Measurements from ENCODE around the gene HMGB3.

Gene HMGB3

GRCh38 chrX:151015684-151016083 lies 32.5 kb downstream of the HMGB3 start:
- DNase-seq (no peak), ATAC-seq (ENCODE audit: insufficient read depth, low read depth) (no peak)
- Histone ChIP-seq H3K4me2 (ENCODE audit: insufficient read depth, low read length) (no peak overlapping the region), H3K79me2 (ENCODE audit: insufficient read depth, low read length) (no peaks in the 10 kb centered on the region), H3K27ac (ENCODE audit: low read length) (no peak overlapping the region), H3K9me3 (ENCODE audit: insufficient read depth, low read length, severe bottlenecking) (peaks cover 6% of the 10 kb centered on the region), H3K9ac (ENCODE audit: low read depth, low read length) (no peak overlapping the region), H3K36me3 (ENCODE audit: insufficient read depth, low read length) (no peaks in the 10 kb centered on the region), H4K20me1 (ENCODE audit: insufficient read depth, low read length) (no peaks in the 10 kb centered on the region), H3K4me3 (ENCODE audit: low read depth in 1 of 2, low read length in 2 of 2) (no peak overlapping the region), H3K4me1 (ENCODE audit: insufficient read depth, low read length) (no peaks in the 10 kb centered on the region), H3K27me3 (ENCODE audit: insufficient read depth, low read length, poor library complexity) (no peaks in the 10 kb centered on the region), H2AFZ (ENCODE audit: low read depth, low read length) (no peak overlapping the region)
- no peak for TF ChIP-seq EZH2 (IDR thresholded peaks at IDR 0.05; ENCODE audit: borderline replicate concordance, low read depth, low read length, severe bottlenecking)
- TF ChIP-seq CTCF (IDR thresholded peaks at IDR 0.05; ENCODE audit: borderline replicate concordance, extremely low read depth, low read length, poor library complexity, severe bottlenecking) = no peak

GRCh38 chrX:151019856-151020255 lies 36.7 kb downstream of the HMGB3 start:
- no peaks in the 10 kb centered on the region for H3K4me1 ChIP-seq (ENCODE audit: insufficient read depth, low read length)
- no peaks in the 10 kb centered on the region for H3K79me2 ChIP-seq (ENCODE audit: insufficient read depth, low read length)
- H3K4me3 ChIP-seq (ENCODE audit: low read depth in 1 of 2, low read length in 2 of 2) = no peak overlapping the region
- H3K27me3 ChIP-seq (ENCODE audit: insufficient read depth, low read length, poor library complexity) = no peaks in the 10 kb centered on the region
- TF ChIP-seq CTCF (IDR thresholded peaks at IDR 0.05; ENCODE audit: borderline replicate concordance, extremely low read depth, low read length, poor library complexity, severe bottlenecking) (no peak), EZH2 (IDR thresholded peaks at IDR 0.05; ENCODE audit: borderline replicate concordance, low read depth, low read length, severe bottlenecking) (no peak)
- no peak overlapping the region for H3K9ac ChIP-seq (ENCODE audit: low read depth, low read length)
- H4K20me1 ChIP-seq (ENCODE audit: insufficient read depth, low read length) = no peaks in the 10 kb centered on the region
- no peak overlapping the region for H3K27ac ChIP-seq (ENCODE audit: low read length)
- ATAC-seq (ENCODE audit: insufficient read depth, low read depth) = no peak
- H3K4me2 ChIP-seq (ENCODE audit: insufficient read depth, low read length) = no peak overlapping the region
- H2AFZ ChIP-seq (ENCODE audit: low read depth, low read length) = no peak overlapping the region
- DNase-seq = no peak
- H3K36me3 ChIP-seq (ENCODE audit: insufficient read depth, low read length) = no peaks in the 10 kb centered on the region
- H3K9me3 ChIP-seq (ENCODE audit: insufficient read depth, low read length, severe bottlenecking) = no peaks in the 10 kb centered on the region

- Histone ChIP-seq H3K36me3 (ENCODE audit: insufficient read depth, low read length) (no peaks in the 10 kb centered on the region), H3K27ac (ENCODE audit: low read length) (no peak overlapping the region), H4K20me1 (ENCODE audit: insufficient read depth, low read length) (no peaks in the 10 kb centered on the region), H3K79me2 (ENCODE audit: insufficient read depth, low read length) (no peaks in the 10 kb centered on the region), H3K4me2 (ENCODE audit: insufficient read depth, low read length) (no peak overlapping the region), H3K4me1 (ENCODE audit: insufficient read depth, low read length) (no peaks in the 10 kb centered on the region), H2AFZ (ENCODE audit: low read depth, low read length) (no peak overlapping the region), H3K27me3 (ENCODE audit: insufficient read depth, low read length, poor library complexity) (no peaks in the 10 kb centered on the region), H3K9ac (ENCODE audit: low read depth, low read length) (no peak overlapping the region), H3K4me3 (ENCODE audit: low read depth in 1 of 2, low read length in 2 of 2) (no peak overlapping the region), H3K9me3 (ENCODE audit: insufficient read depth, low read length, severe bottlenecking) (no peaks in the 10 kb centered on the region)
- TF ChIP-seq CTCF (IDR thresholded peaks at IDR 0.05; ENCODE audit: borderline replicate concordance, extremely low read depth, low read length, poor library complexity, severe bottlenecking) (no peak), EZH2 (IDR thresholded peaks at IDR 0.05; ENCODE audit: borderline replicate concordance, low read depth, low read length, severe bottlenecking) (no peak)
- DNase-seq (no peak), ATAC-seq (ENCODE audit: insufficient read depth, low read depth) (no peak)
Observed at GRCh38 chrX:151030845-151031244, 47.7 kb downstream of the HMGB3 start.

Data from DND-41 (cell line).